Kidney tubule cell (primary cell): ENCODE data around the gene MED8.

Experiments used
- DNase-seq: peaks from one replicate; pipeline ENCODE4 v3.0.0-alpha.2; 2018; ENCODE audit warnings: low spot score

The MED8 gene

GRCh38 chr1:43334453-43335205 lies 55.0 kb downstream of the MED8 start:
- no peak for DNase-seq
